Inflammatory macrophage (primary cell): ENCODE results near the gene RBL2.
"Not testable (repeated sequence)": the region's sequence is repeated elsewhere in the genome, so short reads cannot be mapped to it uniquely, and the experiment has no call there.

ENCODE experiments used
- DNase-seq, 2 donors: peaks; one replicate each; pipeline ENCODE4 v3.0.0-alpha.2; 2020 to 2022

Gene RBL2

GRCh38 chr16:53539759-53540718 is 105.8 kb downstream of the RBL2 start:
- DNase-seq: not testable (repeated sequence)
